H9 (cell line): ENCODE results near the gene TDP2. TPM values are rescaled to one million over a fixed set of nuclear protein-coding genes. Genes with fewer than 3 reads are reported as not detected.
A peak's percentile ranks its signal among the peaks of the same experiment; 100 is the strongest.

Source experiments
- DNase-seq: peaks from one replicate; pipeline ENCODE4 v3.0.0-alpha.2; 2017
- H2AFZ ChIP-seq: one replicate; pipeline ENCODE4 v1.6.1; 2013; ENCODE audit warnings: mild to moderate bottlenecking, low read length, control low read depth, moderate library complexity
- H2AK5ac ChIP-seq: 2 replicates; pipeline ENCODE4 v1.6.1; 2013; ENCODE audit warnings: low read length, control low read depth, mixed read lengths; ENCODE audit not compliant: insufficient read length
- H2BK120ac ChIP-seq: one replicate; pipeline ENCODE4 v1.6.1; 2013; ENCODE audit warnings: low read depth, mild to moderate bottlenecking, low read length, control low read depth, inconsistent platforms; ENCODE audit not compliant: poor library complexity, severe bottlenecking
- H2BK12ac ChIP-seq: 2 replicates; pipeline ENCODE4 v1.6.1; 2013; ENCODE audit warnings: low read length, control low read depth, mixed read lengths, low read depth; ENCODE audit not compliant: insufficient read length
- H2BK15ac ChIP-seq: 2 replicates; pipeline ENCODE4 v1.6.1; 2013; ENCODE audit warnings: low read depth, low read length, control low read depth
- H2BK20ac ChIP-seq: one replicate; pipeline ENCODE4 v1.6.1; 2013; ENCODE audit warnings: low read depth, mild to moderate bottlenecking, low read length, control low read depth, inconsistent platforms; ENCODE audit not compliant: poor library complexity, severe bottlenecking
- H2BK5ac ChIP-seq: 2 replicates; pipeline ENCODE4 v1.6.1; 2013; ENCODE audit warnings: low read length, control low read depth, mixed read lengths; ENCODE audit not compliant: insufficient read length
- H3K14ac ChIP-seq: 2 replicates; pipeline ENCODE4 v1.6.1; 2013; ENCODE audit warnings: low read length, control low read depth; ENCODE audit not compliant: insufficient read depth
- H3K18ac ChIP-seq: 2 replicates; pipeline ENCODE4 v1.6.1; 2013; ENCODE audit warnings: low read depth, mild to moderate bottlenecking, mixed read lengths, low read length, control low read depth; ENCODE audit not compliant: insufficient read length
- H3K23ac ChIP-seq: 2 replicates; pipeline ENCODE4 v1.6.1; 2013; ENCODE audit warnings: low read length, control low read depth, mixed read lengths, low read depth; ENCODE audit not compliant: insufficient read length
- H3K23me2 ChIP-seq: 2 replicates; pipeline ENCODE4 v1.6.1; 2013; ENCODE audit warnings: low read depth, mild to moderate bottlenecking, mixed read lengths, low read length, control low read depth; ENCODE audit not compliant: insufficient read length, poor library complexity, severe bottlenecking
- H3K27ac ChIP-seq: 2 replicates; pipeline ENCODE4 v1.5.1; 2013; ENCODE audit warnings: low read length, control low read depth, mixed read lengths, low read depth; ENCODE audit not compliant: insufficient read length
- H3K27me3 ChIP-seq: 2 replicates; pipeline ENCODE4 v1.6.1; 2013; ENCODE audit warnings: low read length, control low read depth, inconsistent platforms; ENCODE audit not compliant: insufficient read depth
- H3K4ac ChIP-seq: 2 replicates; pipeline ENCODE4 v1.6.1; 2013; ENCODE audit warnings: low read depth, mild to moderate bottlenecking, control low read depth, inconsistent platforms, low read length, moderate library complexity
- H3K4me1 ChIP-seq: 2 replicates; pipeline ENCODE4 v1.6.1; 2013; ENCODE audit warnings: low read length, control low read depth, inconsistent platforms; ENCODE audit not compliant: insufficient read depth
- H3K4me2 ChIP-seq: 2 replicates; pipeline ENCODE4 v1.6.1; 2013; ENCODE audit warnings: low read length, control low read depth, mixed read lengths; ENCODE audit not compliant: insufficient read length, insufficient read depth
- H3K56ac ChIP-seq: 2 replicates; pipeline ENCODE4 v1.6.1; 2013; ENCODE audit warnings: low read depth, mild to moderate bottlenecking, mixed read lengths, low read length, control low read depth; ENCODE audit not compliant: insufficient read length
- H3K79me1 ChIP-seq: 2 replicates; pipeline ENCODE4 v1.6.1; 2013; ENCODE audit warnings: low read depth, mild to moderate bottlenecking, moderate library complexity, low read length, control low read depth, inconsistent platforms; ENCODE audit not compliant: insufficient read depth, poor library complexity, severe bottlenecking
- H3K79me2 ChIP-seq: 2 replicates; pipeline ENCODE4 v1.6.1; 2013; ENCODE audit warnings: low read length, control low read depth, inconsistent platforms; ENCODE audit not compliant: insufficient read depth
- H3K9ac ChIP-seq: 2 replicates; pipeline ENCODE4 v1.6.1; 2013; ENCODE audit warnings: low read length, control low read depth, mixed read lengths; ENCODE audit not compliant: insufficient read length; ENCODE audit errors: extremely low read depth
- H3K9me3 ChIP-seq: one replicate; pipeline ENCODE4 v1.6.1; 2013; ENCODE audit warnings: low read depth, low read length, inconsistent platforms; ENCODE audit not compliant: control insufficient read depth
- H3T11ph ChIP-seq: one replicate; pipeline ENCODE4 v1.6.1; 2013; ENCODE audit warnings: mild to moderate bottlenecking, low read length, control low read depth, inconsistent platforms
- H4K20me1 ChIP-seq: one replicate; pipeline ENCODE4 v1.6.1; 2013; ENCODE audit not compliant: control insufficient read depth, insufficient read length, insufficient read depth
- H4K5ac ChIP-seq: 2 replicates; pipeline ENCODE4 v1.6.1; 2013; ENCODE audit warnings: low read depth, mild to moderate bottlenecking, mixed read lengths, low read length, control low read depth; ENCODE audit not compliant: insufficient read length
- H4K8ac ChIP-seq: replicated peaks from 2 replicates; pipeline ENCODE4 v1.6.1; 2013; ENCODE audit warnings: low read length, control low read depth, mixed read lengths, low read depth; ENCODE audit not compliant: insufficient read length
- H4K91ac ChIP-seq: 2 replicates; pipeline ENCODE4 v1.6.1; 2013; ENCODE audit warnings: low read depth, mild to moderate bottlenecking, moderate library complexity, mixed read lengths, low read length, control low read depth; ENCODE audit not compliant: insufficient read length
- H3K27ac Mint-ChIP-seq, 3 experiments: 2 replicates in 2 of 3; 3 replicates in 1 of 3; pipeline ENCODE4 v1.8.0; 2020 to 2021; ENCODE audit warnings: mixed read lengths in 3 of 3, mild to moderate bottlenecking in 1 of 3, moderate library complexity in 1 of 3
- H3K27me3 Mint-ChIP-seq: 2 replicates; pipeline ENCODE4 v1.8.0; 2021; ENCODE audit warnings: low read depth, mild to moderate bottlenecking, moderate library complexity, mixed read lengths
- H3K36me3 Mint-ChIP-seq, 3 experiments: 2 replicates in 2 of 3; 3 replicates in 1 of 3; pipeline ENCODE4 v1.8.0; 2020 to 2021; ENCODE audit warnings: low read depth in 3 of 3, mixed read lengths in 3 of 3; ENCODE audit not compliant: insufficient read depth in 1 of 3
- H3K4me1 Mint-ChIP-seq, 2 experiments: 2 replicates each; pipeline ENCODE4 v1.8.0; 2020; ENCODE audit warnings: mixed read lengths in 2 of 2
- H3K4me3 Mint-ChIP-seq, 2 experiments: 2 replicates in 1 of 2; 3 replicates in 1 of 2; pipeline ENCODE4 v1.8.0; 2020 to 2021; ENCODE audit warnings: mild to moderate bottlenecking in 2 of 2, mixed read lengths in 2 of 2, moderate library complexity in 1 of 2
- H3K9me3 Mint-ChIP-seq, 2 experiments: 2 replicates in 1 of 2; 3 replicates in 1 of 2; pipeline ENCODE4 v1.8.0; 2020; ENCODE audit warnings: mild to moderate bottlenecking in 2 of 2, mixed read lengths in 2 of 2, moderate library complexity in 1 of 2
- CTCF ChIP-seq: fragments of 200-600 bp; sonication (generic); conservative IDR thresholded peaks from 3 replicates; pipeline ENCODE4 v1.8.0; 2021; ENCODE audit warnings: antibody characterized with exemption, mild to moderate bottlenecking
- WGBS: extraction: QIAGEN DNeasy Blood & Tissue Kit; methylation state at CpG from one replicate; pipeline ENCODE4 v1.1.7; 2013; ENCODE audit warnings: missing lambda C conversion rate, low lambda C conversion rate, mixed read lengths; ENCODE audit not compliant: insufficient read length; ENCODE audit errors: extremely low coverage; 5-methylcytosine and 5-hydroxymethylcytosine counted together
- total RNA-seq: library from RNA; stranded (reverse); gene quantifications from 2 replicates; pipeline ENCODE4 v1.2.1, GENCODE V29; 2021

Gene TDP2
- total RNA-seq, 1 experiment from 2014 or later, result 55.6 TPM

GRCh38 chr6:24630856-24631505, 35.7 kb downstream of the TDP2 start:
- no peak for DNase-seq
- Histone ChIP-seq H3K23me2 (no peaks in the 10 kb centered on the region), H3K18ac (no peak overlapping the region), H2BK5ac (no peak overlapping the region), H3K9me3 (no peaks in the 10 kb centered on the region), H2BK15ac (no peak overlapping the region), H2BK20ac (peak overlapping the region; percentile 60), H3K14ac (no peak overlapping the region), H3K4ac (no peak overlapping the region), H2BK12ac (no peak overlapping the region), H4K20me1 (no peaks in the 10 kb centered on the region), H4K5ac (no peak overlapping the region), H3K27ac (no peak overlapping the region), H3K4me2 (no peak overlapping the region), H3K79me2 (no peaks in the 10 kb centered on the region), H2AFZ (peak overlapping the region; percentile 78), H3T11ph (no peak overlapping the region), H3K79me1 (no peaks in the 10 kb centered on the region), H3K4me1 (no peaks in the 10 kb centered on the region), H4K8ac (no peak overlapping the region), H3K27me3 (no peaks in the 10 kb centered on the region), H3K23ac (no peak overlapping the region), H3K9ac (no peak overlapping the region), H4K91ac (no peak overlapping the region), H3K56ac (no peak overlapping the region), H2BK120ac (no peak overlapping the region), H2AK5ac (no peak overlapping the region)
- no CpG with 5 or more reads among the region's 5 CpGs for WGBS
- Mint-ChIP-seq H3K36me3 (no peaks in the 10 kb centered on the region), H3K4me3 (no peak overlapping the region), H3K27me3 (no peaks in the 10 kb centered on the region), H3K4me1 (peaks cover 6 to 20% of the 10 kb centered on the region in 2 experiments), H3K27ac (no peak overlapping the region), H3K9me3 (no peaks in the 10 kb centered on the region; a peak in 2 of 5 replicates)
- no peak for TF ChIP-seq CTCF
